Keratinocyte (primary cell): Measurements from ENCODE around the gene WBP2NL.

ENCODE experiments used
- CTCF ChIP-seq, 3 experiments: IDR thresholded peaks in 1 of 3; conservative IDR thresholded peaks in 1 of 3; optimal IDR thresholded peaks in 1 of 3; 2 replicates in 2 of 3; 3 replicates in 1 of 3; pipeline versions ENCODE3 to v1.5.1; 2011; ENCODE audit warnings: low read length in 3 of 3, mild to moderate bottlenecking in 3 of 3, moderate library complexity in 2 of 3, control low read depth in 1 of 3, inconsistent platforms in 1 of 3; ENCODE audit not compliant: insufficient read depth in 2 of 3; ENCODE audit errors: extremely low read depth in 1 of 3
- EZH2 ChIP-seq: IDR thresholded peaks from one replicate; pipeline ENCODE4 v1.6.1; 2012; ENCODE audit warnings: inconsistent platforms, mild to moderate bottlenecking, low read length, moderate library complexity

- TF ChIP-seq CTCF (optimal IDR thresholded peaks at IDR 0.05 in 1 of 3, IDR thresholded peaks at IDR 0.05 in 1 of 3, conservative IDR thresholded peaks at IDR 0.05 in 1 of 3; ENCODE audit: extremely low read depth in 1 of 3, insufficient read depth in 2 of 3, low read length in 3 of 3) (no peak), EZH2 (no peak)
These were observed 79.0 kb downstream of the WBP2NL start for GRCh38 chr22:42077486-42078125.
